Measurements from ENCODE around the gene CPA3.

GRCh38 chr3:148878095-148878494 lies 13.0 kb downstream of the CPA3 start:
- TF ChIP-seq EZH2 (IDR thresholded peaks at IDR 0.05; ENCODE audit: borderline replicate concordance) (no peak), CTCF (IDR thresholded peaks at IDR 0.05; ENCODE audit: poor library complexity) (no peak), EZH2phosphoT487 (IDR thresholded peaks at IDR 0.05; ENCODE audit: low read depth, severe bottlenecking, unreplicated experiment) (no peak)
